Fibroblast of skin of abdomen (primary cell): Measurements from ENCODE around the gene MAP3K12. TPM values are rescaled to one million over a fixed set of nuclear protein-coding genes. Genes with fewer than 3 reads are reported as not detected.
"Not testable (repeated sequence)": the region's sequence is repeated elsewhere in the genome, so short reads cannot be mapped to it uniquely, and the experiment has no call there.

Experiments
- DNase-seq: peaks from one replicate; pipeline ENCODE4 v3.0.0-alpha.2; 2013
- polyA plus RNA-seq, 2 experiments: library from polyadenylated mRNA; unstranded; fragments of 120-200 nt; gene quantifications; one replicate each; pipeline ENCODE4 v1.2.1, GENCODE V29; 2013; ENCODE audit not compliant: insufficient read length in 2 of 2

Gene MAP3K12
- polyA plus RNA-seq (2013, experiment 1 of 2; ENCODE audit: insufficient read length), result 25.4 TPM
- polyA plus RNA-seq (2013, experiment 2 of 2; ENCODE audit: insufficient read length), result 22.6 TPM

- peak; percentile 59 for DNase-seq
Observed at GRCh38 chr12:53499266-53500141, at the start of gene MAP3K12. MAP3K12 (minus strand) TSS chr12:53499458; CDS start chr12:53487391, 12,067 bp downstream.

GRCh38 chr12:53548354-53548753 is 49.1 kb upstream of the MAP3K12 start:
- DNase-seq, result not testable (repeated sequence)

GRCh38 chr12:53543539-53543938 is 44.3 kb upstream of the MAP3K12 start:
- peak; percentile 66 for DNase-seq

GRCh38 chr12:53539526-53539925 is 40.3 kb upstream of the MAP3K12 start:
- DNase-seq, result no peak

- peak; percentile 21 for DNase-seq
Observed at GRCh38 chr12:53538209-53538689, 39.0 kb upstream of the MAP3K12 start.

GRCh38 chr12:53536962-53537361 is 37.7 kb upstream of the MAP3K12 start:
- DNase-seq, result no peak

GRCh38 chr12:53533471-53533870 is 34.2 kb upstream of the MAP3K12 start:
- no peak for DNase-seq

DNA sequence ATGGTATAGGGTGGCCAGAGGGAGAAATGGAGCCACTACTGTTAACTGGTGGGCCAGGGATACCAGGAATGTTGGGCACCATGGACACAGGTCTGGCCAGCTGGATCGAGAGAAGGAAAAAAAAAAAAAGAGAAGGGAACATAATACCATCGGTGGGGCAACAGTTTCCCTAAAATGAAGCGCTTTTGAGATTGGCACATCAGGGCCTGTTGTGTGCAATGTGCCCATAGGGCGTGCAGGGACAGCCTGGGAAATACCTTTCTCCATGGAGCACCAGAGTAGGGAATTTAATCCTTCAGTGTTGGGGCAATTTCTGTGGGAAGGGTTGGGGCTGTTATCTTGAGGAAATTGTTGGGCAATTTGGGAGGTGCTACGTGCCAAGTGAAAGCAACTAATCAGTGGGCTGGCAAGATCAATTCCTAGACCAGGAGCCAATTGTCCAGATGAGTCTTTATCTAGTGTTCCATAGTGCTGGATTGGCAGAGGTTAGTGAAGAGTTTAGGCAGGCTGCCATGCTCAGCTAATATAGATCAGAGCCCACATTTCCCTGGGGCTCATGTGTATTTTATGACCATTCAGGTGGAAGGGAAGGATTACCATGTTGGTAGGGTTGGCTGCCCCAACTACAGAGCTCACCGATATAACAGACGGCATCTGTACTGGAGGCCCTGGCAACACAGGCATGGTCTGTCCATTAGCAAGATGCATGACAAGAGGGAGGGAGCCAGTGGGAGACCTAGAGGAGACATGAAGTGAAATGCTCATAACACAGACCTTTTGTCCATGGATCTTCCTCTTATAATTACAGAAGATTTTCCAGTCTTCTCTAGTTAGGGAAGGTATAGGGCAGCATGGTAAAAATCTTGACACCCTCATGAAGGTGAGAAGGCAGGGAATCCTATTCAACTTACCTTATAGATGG is 33.5 kb upstream of the MAP3K12 start:
- DNase-seq, result no peak

GRCh38 chr12:53532021-53532420 is 32.8 kb upstream of the MAP3K12 start:
- DNase-seq, result no peak

- peak; percentile 25 for DNase-seq
Observed at GRCh38 chr12:53530920-53531319, 31.7 kb upstream of the MAP3K12 start.

- DNase-seq, result no peak
Observed at GRCh38 chr12:53530061-53530460, 30.8 kb upstream of the MAP3K12 start.

DNA sequence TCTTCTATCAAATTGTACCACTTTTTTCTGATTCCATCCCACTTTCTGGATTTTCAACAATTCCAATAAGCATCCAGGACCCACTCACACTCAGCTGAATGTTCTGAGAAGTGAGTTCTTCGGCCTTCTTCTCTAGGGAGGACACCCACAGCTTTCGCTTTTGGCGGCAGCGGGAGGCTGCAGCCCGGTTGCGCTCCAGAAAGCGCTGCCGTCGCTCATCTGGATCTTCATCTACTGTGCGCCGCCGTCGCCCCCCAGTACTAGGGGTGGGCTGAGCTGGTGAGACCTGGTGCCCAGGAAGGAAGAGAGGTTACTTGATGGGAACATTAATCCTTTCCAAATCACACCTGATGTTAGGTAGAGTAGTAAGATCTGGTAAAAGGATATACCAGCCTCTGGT is 25.2 kb upstream of the MAP3K12 start:
- no peak for DNase-seq

DNA sequence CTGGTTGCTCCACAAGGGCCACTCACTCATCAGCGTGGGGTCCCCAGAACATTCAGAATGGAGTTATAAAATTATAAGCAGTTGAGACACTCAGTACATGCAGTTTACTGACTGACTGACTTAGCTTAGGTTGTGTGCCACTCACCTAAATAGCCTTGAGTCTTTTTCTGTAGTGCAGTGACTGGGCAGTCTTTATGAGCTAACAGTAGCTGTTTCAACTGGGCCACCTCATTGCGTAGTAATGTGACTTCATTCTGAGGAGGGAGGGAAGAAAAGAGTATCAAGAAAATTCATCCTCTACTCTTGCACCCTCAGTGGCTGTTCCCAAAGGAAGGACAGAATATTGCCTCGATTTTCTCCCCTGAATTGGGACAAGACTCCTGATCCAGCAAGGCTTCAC is 23.9 kb upstream of the MAP3K12 start:
- DNase-seq, result no peak

GRCh38 chr12:53518381-53518780 is 19.1 kb upstream of the MAP3K12 start:
- peak; percentile 15 for DNase-seq

GRCh38 chr12:53516758-53517455 is 17.6 kb upstream of the MAP3K12 start:
- no peak for DNase-seq

- DNase-seq, result no peak
Observed at GRCh38 chr12:53515291-53515680, 16.0 kb upstream of the MAP3K12 start.

DNA sequence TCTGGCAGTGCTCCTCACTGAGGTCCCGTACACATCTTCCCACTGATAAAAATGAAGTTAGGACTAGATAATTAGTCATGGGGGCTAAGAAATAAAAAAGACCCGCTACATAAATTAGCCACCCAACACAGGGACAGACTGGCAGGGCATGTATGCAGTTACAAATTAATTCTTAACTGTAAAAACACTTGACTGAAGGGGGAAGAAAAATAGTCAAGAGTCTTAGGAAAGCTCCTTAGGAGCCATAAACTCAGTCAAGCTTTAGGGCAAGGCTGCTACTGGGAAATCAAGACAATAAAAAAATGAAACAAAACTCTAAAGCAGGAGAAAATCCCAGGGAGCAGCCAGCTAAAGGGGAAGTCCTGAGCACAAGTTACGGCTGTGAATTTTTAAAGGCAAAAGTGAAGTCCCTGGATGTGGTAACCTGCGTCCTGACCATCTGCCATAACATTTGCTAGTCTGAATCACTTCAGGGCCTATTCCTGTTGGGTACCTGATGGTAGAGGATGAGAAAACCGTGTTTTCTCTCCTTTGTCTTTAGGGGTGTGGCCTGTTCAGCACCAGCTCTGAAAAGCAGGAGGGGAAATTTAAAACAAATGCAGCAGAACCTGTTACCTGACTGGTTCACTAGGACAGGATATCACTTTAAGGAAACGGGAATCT is 15.5 kb upstream of the MAP3K12 start:
- DNase-seq, result no peak

- no peak for DNase-seq
Observed at GRCh38 chr12:53513712-53514410, 14.6 kb upstream of the MAP3K12 start.

DNA sequence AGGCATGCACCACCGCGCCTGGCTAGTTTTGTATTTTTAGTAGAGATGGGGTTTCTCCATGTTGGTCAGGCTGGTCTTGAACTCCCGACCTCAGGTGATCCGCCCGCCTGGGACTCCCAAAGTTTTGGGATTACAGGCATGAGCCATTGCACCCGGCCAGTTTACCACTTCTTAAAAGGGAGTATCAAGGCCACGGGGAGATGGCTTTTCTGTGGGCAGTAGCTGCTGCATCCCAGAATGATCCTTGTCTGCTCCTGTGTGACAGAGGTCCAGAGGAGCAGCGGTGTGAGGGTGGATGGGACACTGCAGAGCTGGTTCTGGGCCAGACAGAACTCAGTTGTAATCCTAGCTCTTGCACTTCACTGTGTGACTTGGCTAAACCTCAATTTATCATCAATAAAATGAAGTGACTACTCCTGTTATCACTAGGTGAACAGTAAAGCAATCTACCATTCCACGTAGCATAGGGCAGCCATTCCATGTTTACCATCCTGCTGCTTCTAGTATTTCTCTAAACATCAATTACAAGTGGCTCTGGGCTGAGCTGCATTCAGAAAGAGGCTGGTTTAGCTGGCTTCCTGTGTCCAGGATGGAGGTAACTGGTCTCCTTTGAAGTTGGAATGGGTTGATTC is 11.0 kb upstream of the MAP3K12 start:
- DNase-seq, result no peak

GRCh38 chr12:53508534-53509170 is 9.4 kb upstream of the MAP3K12 start:
- DNase-seq, result peak; percentile 69
